Erythroblast (primary cell): ENCODE results near the gene WRNIP1.

ENCODE experiments used
- GATA1 ChIP-seq: IDR thresholded peaks from 2 replicates; pipeline ENCODE4 v1.6.1; 2011; ENCODE audit warnings: low read depth, mild to moderate bottlenecking, control low read depth, low read length, moderate library complexity
- POLR2A ChIP-seq: IDR thresholded peaks from 2 replicates; pipeline ENCODE4 v1.6.1; 2011; ENCODE audit warnings: mild to moderate bottlenecking, low read length

DNA sequence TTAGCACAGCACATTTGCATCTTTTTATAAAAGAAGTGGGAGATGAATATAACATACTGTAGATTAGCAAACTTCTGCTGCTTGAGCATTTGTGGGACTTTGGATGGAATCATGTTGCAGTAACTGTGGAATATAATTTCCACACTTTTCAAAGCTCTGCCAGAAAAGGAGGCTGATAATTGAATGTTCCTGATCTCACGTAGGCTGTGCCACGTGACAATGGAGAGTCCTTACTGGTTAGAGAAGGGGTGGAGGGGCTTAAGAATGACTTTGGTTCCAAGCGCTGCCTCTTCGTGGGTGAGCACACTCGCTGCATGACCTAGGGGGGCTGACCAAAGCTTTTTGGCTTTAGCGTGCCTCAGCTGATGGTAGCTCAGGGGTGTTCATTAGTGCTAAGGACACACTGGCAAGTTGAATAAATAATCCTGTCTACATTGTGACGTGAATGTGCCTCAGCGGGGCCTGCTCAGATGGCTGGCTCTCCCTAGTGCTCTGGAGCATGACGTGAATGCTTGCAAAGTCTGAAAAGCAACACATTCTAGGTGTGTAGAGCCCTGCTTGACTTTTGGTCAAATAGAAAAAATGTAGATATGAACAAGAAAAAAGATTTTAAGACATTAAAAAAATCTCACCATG, 15.0 kb downstream of the WRNIP1 start:
- no peak for TF ChIP-seq POLR2A
- no peak for TF ChIP-seq GATA1
